Measurements from ENCODE around the gene ALK.
A peak's percentile ranks its signal among the peaks of the same experiment; 100 is the strongest.

ALK gene

DNA sequence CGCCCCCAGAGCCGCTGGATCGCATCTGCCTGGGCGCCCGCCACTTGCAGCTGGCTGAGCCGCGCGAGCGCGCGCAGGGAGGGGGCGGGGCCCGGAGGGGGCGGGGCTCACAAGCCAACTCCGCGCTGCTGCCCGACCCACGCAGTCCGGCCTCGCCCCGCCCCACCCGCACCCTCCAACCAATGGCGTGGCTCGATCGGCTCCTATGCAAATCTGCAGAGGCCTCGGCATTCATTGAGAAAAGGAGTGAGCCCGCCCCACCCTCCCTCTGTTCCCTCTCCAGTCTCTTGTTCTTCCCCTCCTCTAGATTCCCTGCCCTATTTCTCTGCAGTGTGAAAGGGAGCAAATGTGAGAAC is at the start of gene ALK:
Gene ALK, minus strand, starts transcription at position 27 of the 356 bp plus-strand sequence. CDS start 927 bp downstream, outside the sequence.
- peak; percentile 53 for DNase-seq (ENCODE audit: low read depth)

DNA sequence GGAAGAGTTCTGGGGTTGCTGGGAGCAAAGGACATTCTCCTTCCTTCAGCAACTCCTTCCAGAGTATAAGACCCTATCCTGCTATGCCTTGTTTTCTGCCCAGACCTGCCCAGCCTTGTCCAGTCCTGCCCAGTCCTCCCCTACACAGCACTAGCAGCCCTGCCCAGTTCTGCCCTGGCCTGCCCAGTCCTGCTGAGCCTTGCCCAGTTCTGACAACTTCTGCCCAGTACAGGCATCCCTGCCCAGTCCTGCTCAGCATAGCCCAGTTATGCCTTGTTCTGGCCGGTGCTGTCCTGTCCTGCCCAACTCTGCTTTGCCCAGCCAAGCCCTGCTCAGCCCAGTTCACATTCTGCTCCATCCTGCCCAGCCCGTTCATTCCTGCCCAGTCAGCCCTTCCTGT is 44.9 kb upstream of the ALK start:
- no peak for DNase-seq (ENCODE audit: low read depth)

DNA sequence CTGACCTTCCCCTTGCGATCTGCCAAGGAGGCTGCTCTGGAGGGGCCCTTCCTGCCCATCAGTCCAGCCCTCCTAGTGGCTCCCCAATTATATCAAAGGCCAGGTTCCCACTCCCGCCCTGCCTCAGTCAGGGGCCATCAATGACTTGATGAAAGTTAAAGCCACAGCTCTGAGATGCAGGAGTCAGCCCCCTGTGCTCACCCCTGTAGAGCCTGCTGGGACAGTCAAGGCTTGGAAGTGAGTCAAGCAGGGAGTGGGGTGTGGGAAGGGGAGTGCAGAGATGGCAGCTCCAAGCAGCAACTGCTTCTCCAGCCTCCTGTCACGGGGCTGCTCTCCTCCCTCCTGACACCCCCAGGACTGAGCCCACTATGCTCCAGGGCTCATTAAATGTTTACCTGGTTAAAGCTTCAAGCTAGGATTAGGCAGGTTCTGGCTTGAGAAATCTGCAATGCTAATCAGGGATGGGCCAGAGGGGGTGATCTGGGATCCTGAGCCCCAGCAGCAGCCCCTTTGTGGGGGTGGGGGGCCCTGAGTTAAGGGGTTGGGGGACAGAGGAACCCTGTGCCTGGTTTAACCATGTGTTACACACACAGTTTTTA is 42.7 kb upstream of the ALK start:
- DNase-seq (ENCODE audit: low read depth), result no peak

DNA sequence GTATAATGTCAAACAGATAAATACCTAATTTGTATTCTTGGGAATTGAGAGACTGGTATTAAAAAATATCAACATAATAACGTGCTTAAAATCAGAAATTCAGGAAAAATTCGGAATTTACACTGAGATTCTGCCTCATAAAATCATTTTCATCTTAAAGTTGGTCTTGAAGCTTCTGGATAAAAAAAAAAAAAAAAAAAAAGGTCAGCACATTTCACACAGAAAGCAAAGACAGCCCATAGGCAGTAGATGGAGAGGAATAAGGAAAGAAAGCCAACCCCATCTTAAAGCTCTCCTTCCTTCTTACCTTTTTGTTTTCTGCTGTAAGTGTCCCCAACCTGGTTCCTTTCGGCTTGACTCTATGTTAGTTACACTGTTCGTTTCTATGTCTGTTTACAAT is 41.5 kb upstream of the ALK start:
- DNase-seq (ENCODE audit: low read depth), result no peak

DNA sequence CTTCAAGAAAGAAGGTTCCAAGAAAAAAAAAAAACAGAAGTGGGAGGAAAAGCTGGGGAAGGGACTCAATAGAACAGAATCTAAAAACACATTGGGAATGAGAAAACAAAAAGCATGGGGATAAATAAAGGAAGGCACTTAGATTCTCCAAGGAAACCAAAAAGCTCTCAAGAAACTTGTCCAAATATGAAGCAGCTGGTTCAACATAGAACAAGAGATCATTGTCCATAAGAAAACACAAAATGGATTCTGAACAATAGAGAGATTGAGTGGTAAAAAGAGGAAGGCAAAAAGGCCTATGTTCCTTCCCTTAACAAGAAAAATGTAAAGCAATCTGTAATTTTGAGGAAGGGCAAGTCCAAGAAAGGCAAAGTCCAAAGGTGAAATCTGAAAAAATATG is 32.9 kb upstream of the ALK start:
- no peak for DNase-seq (ENCODE audit: low read depth)

DNA sequence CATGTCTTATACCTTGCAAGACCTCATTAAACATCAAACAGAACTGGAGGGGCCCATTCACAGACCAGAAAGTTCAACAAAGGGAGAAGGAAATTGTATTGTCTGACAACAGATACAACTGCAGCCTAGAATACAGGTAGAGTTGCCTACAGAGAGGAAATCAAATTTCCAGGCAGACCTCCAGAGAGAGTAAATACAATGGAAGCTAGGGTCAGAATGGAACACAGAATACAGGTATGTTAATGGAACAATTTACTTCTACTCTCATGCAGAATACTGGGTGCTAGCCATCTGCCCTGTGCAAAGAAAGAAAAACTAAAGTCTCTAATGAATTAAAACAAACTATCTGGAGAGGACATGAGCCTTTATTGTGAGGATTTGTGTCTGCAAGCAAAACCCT is 31.6 kb upstream of the ALK start:
- no peak for DNase-seq (ENCODE audit: low read depth)

DNA sequence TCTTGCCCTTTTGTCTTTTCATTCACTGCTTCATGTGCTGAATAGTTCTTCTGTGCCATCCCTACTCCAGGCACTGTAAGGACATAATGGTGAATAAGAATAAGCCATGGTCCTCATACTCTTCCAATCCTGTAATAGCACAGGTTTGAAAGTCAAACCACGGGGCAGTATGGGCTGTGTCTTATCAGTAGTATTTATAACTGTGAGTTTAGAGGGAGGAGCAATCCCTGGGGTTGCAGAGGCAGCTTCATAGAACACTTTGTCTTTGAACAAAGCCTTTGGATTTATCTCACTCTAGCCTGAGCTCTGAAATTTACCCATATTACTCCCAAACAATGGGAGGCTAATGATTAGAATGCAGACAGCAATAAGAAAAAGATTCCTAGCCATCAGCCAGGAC is 30.2 kb upstream of the ALK start:
- DNase-seq (ENCODE audit: low read depth), result no peak

DNA sequence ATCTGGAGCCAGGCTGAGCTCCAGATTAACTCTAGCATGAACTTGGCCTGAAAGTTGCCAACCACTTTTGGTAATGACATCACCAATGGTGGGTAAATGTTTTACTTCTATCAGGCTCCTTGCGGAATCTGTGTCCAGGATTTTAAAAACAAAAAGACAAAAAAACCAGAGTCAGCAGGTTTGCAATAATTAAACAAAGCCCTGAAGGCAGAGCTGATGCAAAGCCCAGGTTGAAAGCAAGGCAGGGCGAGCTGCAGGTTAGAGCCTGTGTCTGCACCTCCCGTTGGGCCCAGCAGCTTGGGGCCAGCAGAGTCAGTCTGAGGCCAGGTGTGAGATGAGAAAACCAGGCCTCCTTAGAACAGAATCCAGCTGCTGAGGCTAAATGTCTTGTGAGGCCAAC is 29.1 kb upstream of the ALK start:
- no peak for DNase-seq (ENCODE audit: low read depth)

DNA sequence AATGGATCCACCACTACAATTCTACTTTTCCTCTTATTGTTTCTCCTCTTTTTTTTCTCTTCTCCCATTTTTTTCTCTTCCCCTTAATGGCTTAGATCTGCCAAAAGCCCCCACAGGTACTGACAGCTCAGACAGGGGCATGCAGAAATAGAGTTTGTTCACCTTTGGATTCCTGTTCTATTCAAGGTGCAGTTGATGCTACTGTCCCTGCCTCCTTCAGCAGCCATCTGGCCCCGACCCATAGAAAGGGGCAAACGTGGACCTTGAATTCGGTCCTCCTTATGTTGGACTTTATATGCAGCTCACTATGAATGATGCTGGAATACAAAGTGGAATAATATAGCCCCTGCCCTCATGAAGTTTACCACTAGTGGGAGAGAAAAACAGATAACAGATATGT is 27.7 kb upstream of the ALK start:
- no peak for DNase-seq (ENCODE audit: low read depth)

DNA sequence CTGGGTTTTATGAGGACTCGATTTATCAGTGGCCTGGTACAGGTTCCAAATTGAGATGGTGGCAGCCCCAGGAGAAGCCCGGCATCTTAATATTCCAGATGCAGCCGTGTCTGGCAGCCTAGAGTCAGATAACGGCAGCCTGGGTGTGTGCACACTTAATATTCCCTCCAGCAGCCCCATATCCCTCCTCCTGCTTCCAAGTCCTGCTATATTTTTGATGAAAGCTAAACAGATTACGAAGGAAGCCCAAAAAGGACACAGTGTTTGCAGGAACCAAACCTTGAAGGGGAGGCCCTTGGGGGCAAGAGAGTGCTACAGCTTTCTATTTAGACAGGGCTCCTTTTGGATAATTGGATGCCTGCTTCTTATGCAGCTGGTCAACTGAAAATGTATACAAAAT is 25.1 kb upstream of the ALK start:
- DNase-seq (ENCODE audit: low read depth), result no peak

DNA sequence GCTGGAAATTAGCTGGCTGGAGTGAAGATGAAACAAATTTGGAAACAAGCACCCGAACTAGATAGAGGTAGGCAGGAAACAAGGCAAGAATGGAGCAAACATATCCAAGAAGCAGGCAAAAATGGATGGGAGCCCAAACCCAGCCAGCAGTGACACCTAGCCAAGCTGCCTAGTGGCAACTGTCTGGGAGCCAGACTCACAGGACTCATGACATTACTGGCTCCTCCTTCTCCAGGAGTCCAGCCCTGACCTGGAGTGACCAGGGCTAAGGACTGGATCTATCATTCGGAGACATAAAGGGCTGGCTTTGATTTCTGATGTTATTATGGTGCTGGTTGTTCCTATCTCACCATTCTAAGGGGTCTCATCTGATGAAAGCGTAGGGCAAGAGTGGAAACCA is 21.3 kb upstream of the ALK start:
- no peak for DNase-seq (ENCODE audit: low read depth)

DNA sequence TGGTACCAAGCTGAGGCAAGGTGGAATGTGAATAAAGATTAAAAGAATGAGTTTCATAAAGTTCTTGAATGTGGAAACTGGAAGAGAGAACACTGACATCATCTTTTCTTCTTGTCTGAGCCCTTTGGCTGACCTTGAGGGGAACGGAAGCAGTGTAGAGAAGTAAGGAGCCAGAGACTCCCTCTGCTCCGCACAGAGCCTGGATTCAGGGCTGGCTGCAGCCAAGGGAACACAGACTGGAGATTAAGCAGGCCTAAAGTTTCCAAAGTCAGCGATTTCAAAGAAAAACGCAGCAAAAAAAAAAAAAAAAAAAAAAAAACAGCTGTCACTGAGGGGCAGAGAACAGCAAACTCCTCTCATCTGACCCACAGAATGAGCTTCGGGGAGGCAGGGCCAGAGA is 19.3 kb upstream of the ALK start:
- DNase-seq (ENCODE audit: low read depth), result no peak

DNA sequence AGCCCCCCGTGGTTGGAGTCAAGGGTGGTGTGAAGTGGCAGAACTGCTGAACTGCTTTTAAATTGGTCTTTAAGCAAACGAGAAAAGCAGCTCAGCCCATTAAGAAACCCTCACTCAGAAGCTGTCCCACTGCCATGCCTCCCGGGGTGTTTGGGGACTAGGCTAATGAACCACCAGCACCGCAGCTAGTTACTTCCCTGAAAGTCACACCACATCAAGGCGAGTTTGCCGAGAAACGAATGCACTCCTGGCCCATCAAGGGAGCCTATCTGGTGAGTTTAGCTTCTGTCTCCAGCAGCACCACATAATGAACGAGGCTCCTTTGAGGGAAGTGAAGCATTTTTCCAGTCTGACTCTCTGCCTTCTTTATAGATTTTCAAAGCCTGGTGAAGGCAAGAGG is 14.6 kb upstream of the ALK start:
- no peak for DNase-seq (ENCODE audit: low read depth)

DNA sequence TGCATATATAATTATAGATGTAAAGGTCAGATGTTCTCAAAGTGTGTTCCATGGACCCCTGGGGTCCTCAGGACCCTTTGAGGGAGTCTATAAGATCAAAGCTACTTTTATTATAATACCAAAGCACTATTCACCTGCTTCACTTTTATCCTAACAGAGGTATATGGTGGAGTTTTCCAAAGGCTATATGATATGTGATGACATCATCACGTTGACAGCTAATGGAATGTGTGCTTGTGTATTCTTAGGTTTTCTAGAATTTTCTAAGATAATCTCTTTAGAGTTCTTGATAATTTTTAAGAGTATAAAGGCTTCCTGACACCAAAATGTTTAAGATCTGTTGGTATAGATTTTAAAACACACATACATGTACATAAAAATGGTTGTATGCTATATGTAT is 10.4 kb upstream of the ALK start:
- no peak for DNase-seq (ENCODE audit: low read depth)

DNA sequence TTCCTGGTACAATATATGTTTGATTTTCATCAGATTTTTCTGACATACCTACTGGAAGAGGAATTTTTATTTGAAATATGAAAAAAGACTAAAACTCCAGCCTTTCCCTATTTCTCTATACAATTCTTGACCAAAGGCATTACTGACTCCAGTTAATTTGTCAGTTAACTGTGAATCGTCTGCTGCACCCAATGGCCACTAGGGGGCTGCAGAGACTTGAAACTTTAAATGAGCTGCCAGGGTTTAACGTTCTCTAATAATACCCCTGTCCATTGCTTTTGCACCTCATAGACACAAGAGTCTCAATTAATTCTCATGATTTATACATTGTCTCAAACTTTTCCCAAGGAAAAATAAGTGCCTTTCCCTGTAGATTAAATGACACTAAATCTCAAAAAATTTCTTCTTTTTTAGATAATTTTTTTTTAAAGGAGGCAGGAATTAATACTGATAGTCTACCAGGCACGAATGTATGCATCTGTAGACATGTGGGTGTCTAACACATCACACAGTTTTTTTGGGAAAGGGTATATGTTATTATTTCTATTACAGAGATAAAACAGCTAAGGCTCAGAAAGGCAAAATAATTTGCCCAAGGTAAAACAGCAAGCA is 1.8 kb upstream of the ALK start:
- no peak for DNase-seq (ENCODE audit: low read depth)

DNA sequence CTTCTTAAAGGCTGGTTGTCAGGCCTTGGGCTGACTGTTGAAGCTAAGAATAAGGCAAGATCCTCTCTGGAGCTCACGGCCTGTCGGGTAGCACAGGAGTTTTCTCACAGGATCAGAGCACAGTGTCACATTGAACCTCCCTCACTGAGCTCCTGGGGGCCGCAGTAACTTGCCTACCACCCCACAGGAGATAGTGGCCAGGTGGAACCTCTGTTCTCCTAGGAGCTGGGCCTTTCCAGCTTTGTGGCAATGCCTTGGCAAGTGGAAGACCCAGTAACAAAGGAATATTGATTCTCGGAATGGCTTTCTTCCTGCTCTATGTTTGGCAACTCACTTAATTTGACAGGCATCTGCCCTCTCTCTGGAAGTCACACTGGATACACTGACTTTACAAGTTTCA is 1.2 kb upstream of the ALK start:
- DNase-seq (ENCODE audit: low read depth), result no peak

DNA sequence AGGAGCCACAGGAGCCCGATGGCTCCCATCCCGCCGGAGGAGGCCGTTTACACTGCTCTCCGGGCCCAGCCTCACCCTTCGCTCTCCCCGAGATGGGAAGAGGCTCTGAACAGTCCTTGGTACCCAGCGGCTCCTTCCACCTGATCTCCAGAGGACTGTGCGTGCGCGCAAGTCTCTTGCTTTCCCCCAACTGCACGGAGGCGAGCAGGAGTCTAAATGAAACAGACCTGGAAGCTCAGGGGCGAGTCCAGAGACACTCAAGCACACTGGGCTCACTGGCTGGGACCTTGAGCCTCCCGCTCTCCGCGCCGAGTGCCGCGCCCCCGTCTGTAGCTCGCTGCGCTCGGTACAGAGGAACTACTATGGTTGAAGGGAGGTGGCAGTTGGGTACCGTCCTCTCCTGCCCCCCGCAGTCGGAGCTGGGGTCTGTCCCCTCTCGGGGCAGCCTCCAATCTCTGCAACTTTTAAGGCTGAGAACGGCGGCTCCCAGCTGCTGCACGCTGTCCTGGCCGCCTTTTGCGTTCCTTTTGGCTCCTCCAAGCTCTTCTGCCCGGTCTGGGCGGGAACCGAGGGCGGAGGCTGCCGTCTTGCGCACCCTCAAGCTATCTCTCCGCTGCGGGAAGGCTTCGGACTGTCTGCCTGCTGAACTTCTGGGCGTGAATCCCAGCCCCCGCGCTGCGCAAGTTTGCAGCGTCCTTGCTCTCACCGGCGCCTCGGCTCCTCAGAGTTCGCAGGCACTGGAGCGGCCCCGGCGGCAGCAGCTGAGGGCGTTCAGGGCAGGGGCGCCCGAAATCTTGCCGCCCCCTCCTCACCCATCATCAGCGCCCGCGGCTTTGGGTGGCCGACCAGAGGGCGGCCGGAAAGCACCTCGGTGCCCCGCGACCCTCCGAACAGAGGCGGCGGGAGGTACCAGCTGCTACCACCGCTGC is 491 bp downstream of the ALK start:
- DNase-seq (ENCODE audit: low read depth), result no peak

DNA sequence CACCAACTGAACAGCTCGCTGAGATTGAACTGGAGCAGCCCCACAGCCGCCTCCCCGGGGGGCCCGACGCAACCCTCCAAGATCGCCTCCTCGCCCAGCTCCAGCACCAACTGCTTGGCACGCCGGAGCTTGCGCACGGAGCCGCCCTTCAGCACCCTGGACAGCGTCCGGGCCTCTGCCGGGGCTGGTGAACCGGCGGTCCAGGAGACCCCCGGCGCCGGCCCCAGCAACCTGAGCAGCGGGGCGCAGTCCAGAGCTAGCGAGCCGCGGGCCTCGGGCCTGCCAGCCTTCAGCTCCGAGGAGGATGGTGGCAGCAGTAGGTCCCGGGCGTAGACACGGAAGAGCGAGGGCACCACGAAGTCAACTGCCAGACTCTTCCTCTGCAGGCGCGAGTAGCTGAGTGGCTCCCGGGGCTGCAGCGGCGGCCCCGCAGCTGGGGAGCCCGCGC is 1.2 kb downstream of the ALK start:
- no peak for DNase-seq (ENCODE audit: low read depth)

DNA sequence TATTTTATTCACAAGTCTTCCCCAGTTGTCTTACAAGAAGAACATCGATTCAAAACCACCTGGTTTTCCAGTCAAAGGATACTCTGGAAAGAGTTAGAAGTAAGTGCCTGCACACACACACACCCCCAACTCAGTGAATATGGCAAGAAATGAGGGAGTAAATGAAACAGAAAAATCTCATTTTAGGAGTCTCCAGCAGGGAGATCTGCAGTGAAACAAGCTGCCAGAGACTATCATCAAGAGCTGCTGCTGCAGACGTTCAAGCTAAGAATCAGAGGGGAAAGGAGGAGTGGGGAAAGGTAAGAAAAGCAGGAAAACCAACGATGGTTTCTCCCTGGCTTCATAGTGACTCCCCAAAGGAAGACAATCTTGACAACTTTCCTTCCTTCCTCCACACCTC is 2.4 kb downstream of the ALK start:
- DNase-seq (ENCODE audit: low read depth), result no peak

DNA sequence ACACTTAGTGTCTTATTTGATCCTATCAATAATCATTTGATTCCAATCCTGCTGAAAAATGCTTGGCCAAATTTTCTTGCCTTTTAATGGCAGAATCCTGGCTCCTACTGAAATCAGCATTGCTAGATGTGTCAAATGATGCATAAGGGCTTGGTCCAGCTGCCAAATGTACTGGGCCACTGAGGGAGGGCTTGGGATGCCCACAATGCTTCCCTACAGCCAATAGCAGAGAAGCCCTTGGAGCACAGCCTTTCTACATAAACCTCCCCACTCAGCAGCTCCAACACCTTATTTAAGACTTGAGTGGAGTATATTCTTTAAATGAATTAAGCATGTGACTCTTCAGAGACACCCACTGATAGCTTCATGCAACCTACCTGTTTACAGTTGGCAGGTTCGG is 3.6 kb downstream of the ALK start:
- no peak for DNase-seq (ENCODE audit: low read depth)

DNA sequence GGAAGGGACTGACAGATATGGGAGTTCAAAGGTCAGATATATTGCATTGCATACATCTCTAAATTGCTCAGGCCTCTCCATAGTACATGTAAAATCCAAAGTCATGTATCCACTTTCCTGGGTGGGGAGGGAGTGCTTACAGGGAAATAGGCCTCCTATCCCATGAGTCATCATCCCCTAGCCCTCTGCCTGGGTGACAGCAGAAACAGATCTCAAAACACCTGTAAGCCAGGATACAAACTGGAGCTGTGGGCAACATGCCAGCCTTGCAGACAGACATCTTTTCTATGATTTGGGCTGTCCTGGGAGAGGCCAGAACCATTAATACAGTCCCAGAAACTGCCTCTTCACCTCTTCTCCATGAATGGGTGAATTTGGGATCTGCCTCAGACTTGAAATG is 4.8 kb downstream of the ALK start:
- no peak for DNase-seq (ENCODE audit: low read depth)

DNA sequence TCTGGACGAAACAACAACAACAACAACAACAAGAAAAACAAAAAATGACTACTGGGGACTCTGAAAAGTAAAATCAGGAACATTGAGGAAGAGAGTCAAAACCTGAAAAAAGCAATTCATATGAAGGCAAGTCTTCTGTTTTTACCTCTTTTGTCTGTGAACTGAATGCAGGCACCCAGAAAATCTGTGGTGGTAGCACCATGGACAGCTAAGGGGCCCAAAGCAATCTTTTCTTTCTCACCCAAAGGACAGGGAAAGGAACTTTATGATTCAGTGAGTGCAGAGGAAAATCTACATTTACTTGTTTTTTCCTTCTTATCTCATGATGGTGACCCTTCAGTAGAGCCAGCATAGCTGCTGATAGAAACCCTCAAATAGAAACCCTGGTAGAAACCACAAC is 10.4 kb downstream of the ALK start:
- DNase-seq (ENCODE audit: low read depth), result no peak

DNA sequence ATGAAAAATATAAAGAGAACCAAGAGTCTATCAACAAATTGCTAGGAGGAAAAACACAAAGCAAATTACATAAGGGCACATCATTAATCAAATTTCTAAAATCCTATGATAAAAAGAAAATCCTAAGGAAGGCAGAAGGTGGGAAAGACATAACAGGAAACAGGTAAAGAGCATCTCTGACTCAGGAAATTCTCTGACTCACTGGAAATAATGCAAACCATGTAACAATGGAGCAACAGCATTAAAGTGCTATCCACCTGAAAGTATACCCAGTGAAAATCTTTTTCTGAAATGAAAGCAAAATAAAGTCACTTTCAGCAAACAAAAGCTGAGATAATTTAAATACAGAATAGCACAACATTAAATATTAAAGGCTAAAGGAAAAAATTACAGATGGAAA is 10.9 kb downstream of the ALK start:
- DNase-seq (ENCODE audit: low read depth), result no peak
